ENCODE results near the gene ZSCAN12. TPM values are rescaled to one million over a fixed set of nuclear protein-coding genes. Genes with fewer than 3 reads are reported as not detected.
"Not testable (repeated sequence)": the region's sequence is repeated elsewhere in the genome, so short reads cannot be mapped to it uniquely, and the experiment has no call there.

Gene ZSCAN12
- total and polyA plus RNA-seq, 2 experiments from 2014 or later, result 7.0 to 12.0 TPM

GRCh38 chr6:28370440-28370839, 29.1 kb downstream of the ZSCAN12 start:
- Histone ChIP-seq H3K36me3 (peaks cover 11% of the 10 kb centered on the region), H3K27me3 (no peaks in the 10 kb centered on the region), H3K4me3 (no peak overlapping the region), H3K4me1 (ENCODE audit: low read depth) (no peaks in the 10 kb centered on the region), H3K9me3 (ENCODE audit: low read depth) (no peaks in the 10 kb centered on the region), H3K27ac (no peak overlapping the region)
- no peak for DNase-seq (ENCODE audit: low read depth in 1 of 2, low spot score in 1 of 2)
- no peak for TF ChIP-seq CTCF (IDR thresholded peaks at IDR 0.05; ENCODE audit: low read depth, low read length)

- peaks cover 15% of the 10 kb centered on the region for H3K36me3 ChIP-seq
- no peak for TF ChIP-seq CTCF (IDR thresholded peaks at IDR 0.05; ENCODE audit: low read depth, low read length)
- H3K27me3 ChIP-seq, result no peaks in the 10 kb centered on the region
- H3K4me3 ChIP-seq, result no peak overlapping the region
- H3K9me3 ChIP-seq (ENCODE audit: low read depth), result no peaks in the 10 kb centered on the region
- no peaks in the 10 kb centered on the region for H3K4me1 ChIP-seq (ENCODE audit: low read depth)
- DNase-seq (ENCODE audit: low read depth in 1 of 2, low spot score in 1 of 2), result no peak
- no peak overlapping the region for H3K27ac ChIP-seq
Measured at GRCh38 chr6:28369463-28369862, 30.1 kb downstream of the ZSCAN12 start.

GRCh38 chr6:28368522-28368921, 31.0 kb downstream of the ZSCAN12 start:
- peaks cover 16% of the 10 kb centered on the region for H3K36me3 ChIP-seq
- H3K4me3 ChIP-seq, result no peak overlapping the region
- H3K9me3 ChIP-seq (ENCODE audit: low read depth), result no peaks in the 10 kb centered on the region
- no peaks in the 10 kb centered on the region for H3K27me3 ChIP-seq
- no peak overlapping the region for H3K27ac ChIP-seq
- no peak for TF ChIP-seq CTCF (IDR thresholded peaks at IDR 0.05; ENCODE audit: low read depth, low read length)
- no peaks in the 10 kb centered on the region for H3K4me1 ChIP-seq (ENCODE audit: low read depth)
- DNase-seq (ENCODE audit: low read depth in 1 of 2, low spot score in 1 of 2), result no peak

GRCh38 chr6:28365590-28365989, 34.0 kb downstream of the ZSCAN12 start:
- not testable (repeated sequence) for H3K27me3 ChIP-seq; H3K27ac ChIP-seq; H3K9me3 ChIP-seq (ENCODE audit: low read depth); H3K4me1 ChIP-seq (ENCODE audit: low read depth); H3K4me3 ChIP-seq; DNase-seq (ENCODE audit: low read depth in 1 of 2, low spot score in 1 of 2)
- peaks cover 29% of the 10 kb centered on the region for H3K36me3 ChIP-seq

- no peak for DNase-seq (ENCODE audit: low read depth in 1 of 2, low spot score in 1 of 2)
- no peaks in the 10 kb centered on the region for H3K4me1 ChIP-seq (ENCODE audit: low read depth)
- no peaks in the 10 kb centered on the region for H3K9me3 ChIP-seq (ENCODE audit: low read depth)
- no peak overlapping the region for H3K4me3 ChIP-seq
- H3K36me3 ChIP-seq, result peaks cover 28% of the 10 kb centered on the region
- no peaks in the 10 kb centered on the region for H3K27me3 ChIP-seq
- no peak overlapping the region for H3K27ac ChIP-seq
- no peak for TF ChIP-seq CTCF (IDR thresholded peaks at IDR 0.05; ENCODE audit: low read depth, low read length)
Measured at GRCh38 chr6:28360961-28361360, 38.6 kb downstream of the ZSCAN12 start.

- H3K4me1 ChIP-seq (ENCODE audit: low read depth); H3K27me3 ChIP-seq; H3K27ac ChIP-seq; H3K9me3 ChIP-seq (ENCODE audit: low read depth); H3K4me3 ChIP-seq; DNase-seq (ENCODE audit: low read depth in 1 of 2, low spot score in 1 of 2): not testable (repeated sequence)
- peaks cover 19% of the 10 kb centered on the region for H3K36me3 ChIP-seq
Measured at GRCh38 chr6:28359562-28359961, 40.0 kb downstream of the ZSCAN12 start.

- no peak for TF ChIP-seq CTCF (IDR thresholded peaks at IDR 0.05; ENCODE audit: low read depth, low read length)
- no peak overlapping the region for H3K27ac ChIP-seq
Measured at GRCh38 chr6:28357036-28357435, 42.5 kb downstream of the ZSCAN12 start.

More at GRCh38 chr6:28357036-28357435, 42.5 kb downstream of the ZSCAN12 start:
- Histone ChIP-seq H3K4me3 (no peak overlapping the region), H3K9me3 (ENCODE audit: low read depth) (no peaks in the 10 kb centered on the region), H3K27me3 (no peaks in the 10 kb centered on the region), H3K36me3 (peaks cover 8% of the 10 kb centered on the region), H3K4me1 (ENCODE audit: low read depth) (peaks cover 3% of the 10 kb centered on the region)
- DNase-seq (ENCODE audit: low read depth in 1 of 2, low spot score in 1 of 2), result peak in 1 of 2 donors; percentile 29
